GM12878 (cell line): ENCODE data around the gene TRABD2B. TPM values are rescaled to one million over a fixed set of nuclear protein-coding genes. Genes with fewer than 3 reads are reported as not detected.

Experiments used
- ATAC-seq: fragments of 200-7000 bp; cut with Tn5 transposase; 3 replicates; pipeline ENCODE4 v1.9.1; 2020; ENCODE audit warnings: mild to moderate bottlenecking, moderate library complexity
- BruUV-seq: library from RNA; stranded (reverse); fragments of 400-500 nt; replicated peaks from 2 replicates; lab custom pipeline; 2021; lab: Mats Ljungman, UMichigan
- CTCF ChIA-PET: fragments of 300-600 bp; sonication (Branson Sonifier 250); formaldehyde crosslinking; extraction: SDS; loops from one replicate; lab custom pipeline; 2021; ENCODE audit warnings: inconsistent platforms; lab: Yijun Ruan, JAX
- POLR2A ChIA-PET: fragments of 350-600 bp; formaldehyde crosslinking; extraction: SDS; loops from one replicate; lab custom pipeline; 2021; ENCODE audit warnings: inconsistent platforms; lab: Charles Lee
- RAD21 ChIA-PET: fragments of 300-600 bp; sonication (Branson Sonifier 250); formaldehyde crosslinking; loops from one replicate; lab custom pipeline; 2023; ENCODE audit warnings: antibody characterized with exemption; ENCODE audit not compliant: unreplicated experiment; lab: Charles Lee
- SMC1A ChIA-PET: fragments of 300-600 bp; sonication (Branson Sonifier 250); formaldehyde crosslinking; loops from one replicate; lab custom pipeline; 2023; ENCODE audit not compliant: unreplicated experiment, uncharacterized antibody; lab: Charles Lee
- DNase-seq: peaks from one replicate; pipeline ENCODE4 v3.0.0-alpha.2; 2011; ENCODE audit warnings: low read depth, low spot score
- FAIRE-seq: peaks from 3 replicates; lab custom pipeline; 2011; peaks lifted over from hg19 to GRCh38; lab: Jason Lieb, UNC
- H2AFZ ChIP-seq: 2 replicates; pipeline ENCODE4 v1.6.0; 2011; ENCODE audit warnings: low read depth, low read length, control low read depth; ENCODE audit not compliant: control insufficient read depth
- H3K27ac ChIP-seq: 2 replicates; pipeline ENCODE4 v1.5.1; 2011; ENCODE audit warnings: control low read depth; ENCODE audit not compliant: control insufficient read depth, insufficient read depth
- H3K27me3 ChIP-seq, 2 experiments: replicated peaks in 1 of 2; 2 replicates each; pipeline versions ENCODE4 v1.6.0 to v1.6.1; 2011; ENCODE audit warnings: low read length in 1 of 2; ENCODE audit not compliant: control insufficient read depth in 2 of 2, insufficient read depth in 2 of 2
- H3K36me3 ChIP-seq, 2 experiments: 2 replicates each; pipeline ENCODE4 v1.5.1; 2011; ENCODE audit warnings: low read length in 1 of 2; ENCODE audit not compliant: control insufficient read depth in 2 of 2, insufficient read depth in 2 of 2
- H3K4me1 ChIP-seq: 2 replicates; pipeline ENCODE4 v1.6.1; 2011; ENCODE audit warnings: mild to moderate bottlenecking, low read length, moderate library complexity, mixed read lengths; ENCODE audit not compliant: control insufficient read depth, insufficient read depth
- H3K4me2 ChIP-seq: 2 replicates; pipeline ENCODE4 v1.6.0; 2011; ENCODE audit warnings: control low read depth; ENCODE audit not compliant: control insufficient read depth, insufficient read depth
- H3K4me3 ChIP-seq: fragments of 200-600 bp; sonication (generic); 2 replicates; pipeline ENCODE4 v1.5.1; 2016
- H3K79me2 ChIP-seq: 2 replicates; pipeline ENCODE4 v1.6.0; 2011; ENCODE audit warnings: low read length; ENCODE audit not compliant: control insufficient read depth, insufficient read depth
- H3K9ac ChIP-seq: 2 replicates; pipeline ENCODE4 v1.8.0; 2011; ENCODE audit warnings: low read length, control low read depth, mixed read lengths; ENCODE audit not compliant: control insufficient read depth, insufficient read depth
- H3K9me3 ChIP-seq: replicated peaks from 3 replicates; pipeline ENCODE4 v1.5.1; 2011; ENCODE audit warnings: mild to moderate bottlenecking, low read length; ENCODE audit not compliant: control insufficient read depth, insufficient read depth
- H4K20me1 ChIP-seq: 2 replicates; pipeline ENCODE4 v1.6.0; 2011; ENCODE audit not compliant: control insufficient read depth, insufficient read depth
- CBX5 ChIP-seq: sonication (generic); IDR thresholded peaks from 2 replicates; pipeline ENCODE4 v1.6.1; 2016; ENCODE audit warnings: low read depth, moderate library complexity, mild to moderate bottlenecking, inconsistent platforms
- FOS ChIP-seq: IDR thresholded peaks from 3 replicates; pipeline ENCODE4 v1.6.1; 2011; ENCODE audit warnings: borderline replicate concordance; ENCODE audit not compliant: insufficient read length; ENCODE audit errors: extremely low read depth
- MXI1 ChIP-seq: fragments of 150-350 bp; IDR thresholded peaks from 2 replicates; pipeline ENCODE4 v1.6.1; 2011; ENCODE audit warnings: low read depth, mild to moderate bottlenecking, inconsistent platforms, low read length, improper control_type of control experiment
- NFYB ChIP-seq: IDR thresholded peaks from 2 replicates; pipeline ENCODE4 v1.6.1; 2011; ENCODE audit warnings: low read depth, mild to moderate bottlenecking, low read length, improper control_type of control experiment, moderate library complexity; ENCODE audit not compliant: insufficient read depth
- SIN3A ChIP-seq: IDR thresholded peaks from 2 replicates; pipeline ENCODE4 v1.6.1; 2012; ENCODE audit warnings: low read depth, low read length, improper control_type of control experiment
- TBL1XR1 ChIP-seq: IDR thresholded peaks from 2 replicates; pipeline ENCODE4 v1.6.1; 2012; ENCODE audit warnings: low read depth, low read length, improper control_type of control experiment
- ZSCAN29 ChIP-seq: fragments of 450-650 bp; IDR thresholded peaks from 2 replicates; pipeline ENCODE4 v1.6.1; 2017; ENCODE audit warnings: mild to moderate bottlenecking, moderate library complexity
- WGBS: methylation state at CpG from one replicate; pipeline ENCODE4 v1.1.6; 2016; ENCODE audit warnings: low lambda C conversion rate; ENCODE audit not compliant: insufficient replicate concordance, insufficient coverage; ENCODE audit errors: missing lambda C conversion rate; 5-methylcytosine and 5-hydroxymethylcytosine counted together
- in situ Hi-C: fragments of 300-500 bp; cut with MboI; formaldehyde crosslinking; loops from 9 replicates; pipeline ENCODE4 v1.14.3; 2018; ENCODE audit warnings: mixed read lengths
- intact Hi-C: fragments of 100-400 bp; cut with micrococcal nuclease; formaldehyde crosslinking; loops from one replicate; pipeline ENCODE4 v1.14.2; 2022; ENCODE audit not compliant: unreplicated experiment
- polyA plus RNA-seq, 11 experiments: library from polyadenylated mRNA; depleted of rRNA in 4 of 11; unstranded in 6 of 11; stranded (reverse) in 5 of 11; fragments of >200 nt; fragmentation: Nextera tagmentation in 4 of 11; fragmentation: Illumina TruSeq in 1 of 11; extraction: Ambion mirVana in 4 of 11; extraction: Trizol in 1 of 11; gene quantifications; 1 replicate in 1 of 11; 2 replicates in 10 of 11; pipeline versions ENCODE4 v1.2.1 to v1.2.3, GENCODE V29; 2011 to 2016; ENCODE audit warnings: inconsistent platforms in 2 of 11, missing spikeins in 2 of 11, low read depth in 1 of 11
- total RNA-seq, 4 experiments: library from RNA; depleted of rRNA in 3 of 4; stranded (reverse); fragments of >200 nt in 3 of 4; fragmentation: Illumina TruSeq in 1 of 4; extraction: Trizol in 1 of 4; gene quantifications; 2 replicates each; pipeline versions ENCODE4 v1.2.1 to v1.2.3, GENCODE V29; 2013 to 2021
- TF ChIP-seq, protein P1 (sequence below): IDR thresholded peaks from 2 replicates; pipeline ENCODE4 v1.6.1; 2012; ENCODE audit warnings: low read length, inconsistent platforms
- TF ChIP-seq, protein P2 (sequence below): fragments of 150-350 bp; IDR thresholded peaks from 2 replicates; pipeline ENCODE4 v1.6.1; 2014; ENCODE audit warnings: mild to moderate bottlenecking, low read depth, low read length
- TF ChIP-seq, protein P3 (sequence below): fragments of 450-650 bp; IDR thresholded peaks from 2 replicates; pipeline ENCODE4 v1.6.1; 2018; ENCODE audit warnings: borderline replicate concordance, mild to moderate bottlenecking; ENCODE audit not compliant: partially characterized antibody
- TF ChIP-seq, protein P4 (sequence below): IDR thresholded peaks from 2 replicates; pipeline ENCODE4 v1.6.1; 2012; ENCODE audit warnings: improper control_type of control experiment, low read depth, low read length; ENCODE audit not compliant: insufficient replicate concordance

The TRABD2B gene
- total and polyA plus RNA-seq, 10 of the 15 experiments (the other 5 are each of a cell fraction or from before 2014, with no cell fraction given): not detected

DNA sequence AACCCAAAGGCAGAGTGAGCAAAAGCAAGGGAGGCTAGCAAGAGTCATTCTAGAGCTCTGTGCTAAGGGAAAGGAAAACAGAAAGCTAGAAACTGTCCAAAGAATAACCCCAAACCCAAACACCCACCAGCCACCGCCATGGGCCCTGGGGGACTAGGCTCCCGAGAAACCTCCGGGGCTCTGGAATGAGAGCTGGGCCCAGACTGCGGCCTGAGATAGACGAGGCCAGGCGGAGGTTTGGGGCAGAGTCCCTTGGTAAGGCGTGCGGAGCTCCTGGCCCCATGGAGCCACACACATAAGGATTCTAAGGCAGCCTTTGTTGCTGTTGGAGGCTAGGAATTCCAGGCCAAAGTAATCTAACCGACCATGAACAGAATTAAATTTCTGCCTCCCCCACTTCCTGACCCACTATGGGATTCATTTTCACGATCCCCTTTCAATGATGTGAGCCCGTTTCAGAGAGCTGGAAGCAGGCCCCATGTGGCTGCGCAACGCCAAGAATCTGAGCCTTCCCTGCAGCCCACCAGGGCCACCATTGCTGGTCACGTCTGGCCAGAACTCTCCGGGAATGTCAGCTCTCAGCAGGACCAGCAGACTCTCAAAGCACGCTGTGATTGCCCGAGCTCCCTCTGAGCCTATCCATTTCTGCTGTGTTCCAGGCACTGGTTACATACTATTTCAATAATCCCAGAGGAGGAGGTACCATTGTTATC, 145.0 kb downstream of the TRABD2B start (continued):
- TF ChIP-seq, protein P1, sequence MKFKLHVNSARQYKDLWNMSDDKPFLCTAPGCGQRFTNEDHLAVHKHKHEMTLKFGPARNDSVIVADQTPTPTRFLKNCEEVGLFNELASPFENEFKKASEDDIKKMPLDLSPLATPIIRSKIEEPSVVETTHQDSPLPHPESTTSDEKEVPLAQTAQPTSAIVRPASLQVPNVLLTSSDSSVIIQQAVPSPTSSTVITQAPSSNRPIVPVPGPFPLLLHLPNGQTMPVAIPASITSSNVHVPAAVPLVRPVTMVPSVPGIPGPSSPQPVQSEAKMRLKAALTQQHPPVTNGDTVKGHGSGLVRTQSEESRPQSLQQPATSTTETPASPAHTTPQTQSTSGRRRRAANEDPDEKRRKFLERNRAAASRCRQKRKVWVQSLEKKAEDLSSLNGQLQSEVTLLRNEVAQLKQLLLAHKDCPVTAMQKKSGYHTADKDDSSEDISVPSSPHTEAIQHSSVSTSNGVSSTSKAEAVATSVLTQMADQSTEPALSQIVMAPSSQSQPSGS: no peak
- no peak for TF ChIP-seq MXI1
- no peak for TF ChIP-seq TBL1XR1
- no peak for TF ChIP-seq NFYB
- TF ChIP-seq, protein P2, sequence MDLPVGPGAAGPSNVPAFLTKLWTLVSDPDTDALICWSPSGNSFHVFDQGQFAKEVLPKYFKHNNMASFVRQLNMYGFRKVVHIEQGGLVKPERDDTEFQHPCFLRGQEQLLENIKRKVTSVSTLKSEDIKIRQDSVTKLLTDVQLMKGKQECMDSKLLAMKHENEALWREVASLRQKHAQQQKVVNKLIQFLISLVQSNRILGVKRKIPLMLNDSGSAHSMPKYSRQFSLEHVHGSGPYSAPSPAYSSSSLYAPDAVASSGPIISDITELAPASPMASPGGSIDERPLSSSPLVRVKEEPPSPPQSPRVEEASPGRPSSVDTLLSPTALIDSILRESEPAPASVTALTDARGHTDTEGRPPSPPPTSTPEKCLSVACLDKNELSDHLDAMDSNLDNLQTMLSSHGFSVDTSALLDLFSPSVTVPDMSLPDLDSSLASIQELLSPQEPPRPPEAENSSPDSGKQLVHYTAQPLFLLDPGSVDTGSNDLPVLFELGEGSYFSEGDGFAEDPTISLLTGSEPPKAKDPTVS: no peak

DNA sequence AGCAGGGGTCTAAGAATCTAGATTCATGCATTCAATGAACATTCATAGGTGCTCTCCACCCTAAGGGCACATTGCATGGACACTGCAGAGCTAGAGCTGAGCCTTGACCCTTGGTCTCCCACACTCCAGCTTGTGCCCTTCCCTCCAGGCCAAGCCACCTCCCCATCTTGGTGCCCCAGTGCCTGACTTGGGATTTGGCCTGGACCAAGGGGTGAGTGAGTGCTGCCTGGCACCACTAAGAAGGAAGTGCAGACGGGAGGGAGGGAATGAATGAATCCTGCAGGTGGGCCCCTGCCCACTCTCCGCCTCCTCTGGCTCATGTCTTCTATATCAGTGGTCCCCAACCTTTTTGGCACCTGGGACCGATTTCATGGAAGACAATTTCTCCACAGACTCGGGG, 146.7 kb downstream of the TRABD2B start:
- ChIA-PET CTCF (no interaction called here), RAD21 (no interaction called here), POLR2A (no interaction called here), SMC1A (no interaction called here)
- intact Hi-C loops: no loop called here
- no peaks in the 10 kb centered on the region for H4K20me1 ChIP-seq
- no peaks in the 10 kb centered on the region for H3K9me3 ChIP-seq
- in situ Hi-C loops: no loop called here
- no peak overlapping the region for H3K4me2 ChIP-seq
- WGBS: 0% methylated on average over 4 of the region's 4 CpGs
- no peaks in the 10 kb centered on the region; a peak in 1 of 4 replicates for H3K27me3 ChIP-seq
- no peak for DNase-seq
- H3K36me3 ChIP-seq: no peaks in the 10 kb centered on the region
- no peak overlapping the region for H3K4me3 ChIP-seq
- no TSS peak for BruUV-seq
- no peaks in the 10 kb centered on the region for H3K4me1 ChIP-seq
- H3K9ac ChIP-seq: no peak overlapping the region
- FAIRE-seq: no peak
- ATAC-seq: no peak
- H2AFZ ChIP-seq: no peak overlapping the region
- H3K27ac ChIP-seq: no peak overlapping the region
- no peaks in the 10 kb centered on the region for H3K79me2 ChIP-seq
- TF ChIP-seq CBX5: no peak
- no peak for TF ChIP-seq SIN3A
- TF ChIP-seq, protein P3, sequence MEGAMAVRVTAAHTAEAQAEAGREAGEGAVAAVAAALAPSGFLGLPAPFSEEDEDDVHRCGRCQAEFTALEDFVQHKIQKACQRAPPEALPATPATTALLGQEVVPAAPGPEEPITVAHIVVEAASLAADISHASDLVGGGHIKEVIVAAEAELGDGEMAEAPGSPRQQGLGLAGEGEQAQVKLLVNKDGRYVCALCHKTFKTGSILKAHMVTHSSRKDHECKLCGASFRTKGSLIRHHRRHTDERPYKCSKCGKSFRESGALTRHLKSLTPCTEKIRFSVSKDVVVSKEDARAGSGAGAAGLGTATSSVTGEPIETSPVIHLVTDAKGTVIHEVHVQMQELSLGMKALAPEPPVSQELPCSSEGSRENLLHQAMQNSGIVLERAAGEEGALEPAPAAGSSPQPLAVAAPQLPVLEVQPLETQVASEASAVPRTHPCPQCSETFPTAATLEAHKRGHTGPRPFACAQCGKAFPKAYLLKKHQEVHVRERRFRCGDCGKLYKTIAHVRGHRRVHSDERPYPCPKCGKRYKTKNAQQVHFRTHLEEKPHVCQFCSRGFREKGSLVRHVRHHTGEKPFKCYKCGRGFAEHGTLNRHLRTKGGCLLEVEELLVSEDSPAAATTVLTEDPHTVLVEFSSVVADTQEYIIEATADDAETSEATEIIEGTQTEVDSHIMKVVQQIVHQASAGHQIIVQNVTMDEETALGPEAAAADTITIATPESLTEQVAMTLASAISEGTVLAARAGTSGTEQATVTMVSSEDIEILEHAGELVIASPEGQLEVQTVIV: no peak
- no peak for TF ChIP-seq FOS
- TF ChIP-seq ZSCAN29: no peak
- TF ChIP-seq, protein P4, sequence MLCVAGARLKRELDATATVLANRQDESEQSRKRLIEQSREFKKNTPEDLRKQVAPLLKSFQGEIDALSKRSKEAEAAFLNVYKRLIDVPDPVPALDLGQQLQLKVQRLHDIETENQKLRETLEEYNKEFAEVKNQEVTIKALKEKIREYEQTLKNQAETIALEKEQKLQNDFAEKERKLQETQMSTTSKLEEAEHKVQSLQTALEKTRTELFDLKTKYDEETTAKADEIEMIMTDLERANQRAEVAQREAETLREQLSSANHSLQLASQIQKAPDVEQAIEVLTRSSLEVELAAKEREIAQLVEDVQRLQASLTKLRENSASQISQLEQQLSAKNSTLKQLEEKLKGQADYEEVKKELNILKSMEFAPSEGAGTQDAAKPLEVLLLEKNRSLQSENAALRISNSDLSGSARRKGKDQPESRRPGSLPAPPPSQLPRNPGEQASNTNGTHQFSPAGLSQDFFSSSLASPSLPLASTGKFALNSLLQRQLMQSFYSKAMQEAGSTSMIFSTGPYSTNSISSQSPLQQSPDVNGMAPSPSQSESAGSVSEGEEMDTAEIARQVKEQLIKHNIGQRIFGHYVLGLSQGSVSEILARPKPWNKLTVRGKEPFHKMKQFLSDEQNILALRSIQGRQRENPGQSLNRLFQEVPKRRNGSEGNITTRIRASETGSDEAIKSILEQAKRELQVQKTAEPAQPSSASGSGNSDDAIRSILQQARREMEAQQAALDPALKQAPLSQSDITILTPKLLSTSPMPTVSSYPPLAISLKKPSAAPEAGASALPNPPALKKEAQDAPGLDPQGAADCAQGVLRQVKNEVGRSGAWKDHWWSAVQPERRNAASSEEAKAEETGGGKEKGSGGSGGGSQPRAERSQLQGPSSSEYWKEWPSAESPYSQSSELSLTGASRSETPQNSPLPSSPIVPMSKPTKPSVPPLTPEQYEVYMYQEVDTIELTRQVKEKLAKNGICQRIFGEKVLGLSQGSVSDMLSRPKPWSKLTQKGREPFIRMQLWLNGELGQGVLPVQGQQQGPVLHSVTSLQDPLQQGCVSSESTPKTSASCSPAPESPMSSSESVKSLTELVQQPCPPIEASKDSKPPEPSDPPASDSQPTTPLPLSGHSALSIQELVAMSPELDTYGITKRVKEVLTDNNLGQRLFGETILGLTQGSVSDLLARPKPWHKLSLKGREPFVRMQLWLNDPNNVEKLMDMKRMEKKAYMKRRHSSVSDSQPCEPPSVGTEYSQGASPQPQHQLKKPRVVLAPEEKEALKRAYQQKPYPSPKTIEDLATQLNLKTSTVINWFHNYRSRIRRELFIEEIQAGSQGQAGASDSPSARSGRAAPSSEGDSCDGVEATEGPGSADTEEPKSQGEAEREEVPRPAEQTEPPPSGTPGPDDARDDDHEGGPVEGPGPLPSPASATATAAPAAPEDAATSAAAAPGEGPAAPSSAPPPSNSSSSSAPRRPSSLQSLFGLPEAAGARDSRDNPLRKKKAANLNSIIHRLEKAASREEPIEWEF: no peak
